BJ (cell line): ENCODE data around the gene MB. TPM values are rescaled to one million over a fixed set of nuclear protein-coding genes. Genes with fewer than 3 reads are reported as not detected.

Source experiments
- CTCF ChIA-PET: fragments of 350-600 bp; formaldehyde crosslinking; extraction: SDS; loops from one replicate; lab custom pipeline; 2021; ENCODE audit warnings: antibody characterized with exemption, inconsistent platforms; lab: Yijun Ruan, JAX
- POLR2A ChIA-PET: fragments of 300-600 bp; sonication (Branson Sonifier 250); formaldehyde crosslinking; extraction: SDS; loops from one replicate; lab custom pipeline; 2021; ENCODE audit warnings: antibody characterized with exemption; lab: Charles Lee
- DNase-seq: peaks from one replicate; pipeline ENCODE4 v3.0.0-alpha.2; 2011; ENCODE audit warnings: low read depth
- H3K27me3 ChIP-seq: 2 replicates; pipeline ENCODE4 v1.6.0; 2011; ENCODE audit warnings: low read length; ENCODE audit not compliant: control insufficient read depth, insufficient read depth
- H3K36me3 ChIP-seq: 2 replicates; pipeline ENCODE4 v1.5.1; 2011; ENCODE audit warnings: low read length; ENCODE audit not compliant: control insufficient read depth, insufficient read depth
- H3K4me3 ChIP-seq: 2 replicates; pipeline ENCODE4 v1.5.1; 2011; ENCODE audit warnings: low read depth, mild to moderate bottlenecking, control low read depth, low read length
- polyA plus RNA-seq: library from polyadenylated mRNA; depleted of rRNA; stranded (reverse); fragments of >200 nt; gene quantifications from 2 replicates; pipeline ENCODE4 v1.2.3, GENCODE V29; 2011
- TF ChIP-seq, protein P1 (sequence below): IDR thresholded peaks from 2 replicates; pipeline ENCODE4 v1.5.1; 2011; ENCODE audit warnings: low read depth, mild to moderate bottlenecking, control low read depth, inconsistent platforms, low read length, moderate library complexity; ENCODE audit not compliant: insufficient read depth

MB gene
- polyA plus RNA-seq, 1 experiment = not detected

DNA sequence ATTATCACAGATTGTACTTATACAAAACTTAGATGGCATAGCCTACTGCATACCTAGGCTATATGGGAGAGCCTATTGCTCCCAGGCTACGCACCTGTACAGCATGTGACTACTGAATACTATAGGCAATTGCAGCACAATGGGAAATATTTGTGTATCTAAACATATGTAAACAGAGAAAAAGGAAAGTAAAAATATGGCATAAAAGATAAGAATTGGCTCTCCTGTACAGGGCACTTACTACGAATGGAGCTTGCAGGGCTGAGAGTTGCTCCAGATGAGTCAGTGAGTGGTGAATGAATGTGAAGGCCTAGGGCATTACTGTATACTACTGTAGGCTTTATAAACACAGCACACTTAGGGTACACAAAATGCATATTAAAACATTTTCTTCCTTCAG, 44.3 kb upstream of the MB start:
- ChIA-PET POLR2A (no interaction called here), CTCF (no interaction called here)
- TF ChIP-seq, protein P1, sequence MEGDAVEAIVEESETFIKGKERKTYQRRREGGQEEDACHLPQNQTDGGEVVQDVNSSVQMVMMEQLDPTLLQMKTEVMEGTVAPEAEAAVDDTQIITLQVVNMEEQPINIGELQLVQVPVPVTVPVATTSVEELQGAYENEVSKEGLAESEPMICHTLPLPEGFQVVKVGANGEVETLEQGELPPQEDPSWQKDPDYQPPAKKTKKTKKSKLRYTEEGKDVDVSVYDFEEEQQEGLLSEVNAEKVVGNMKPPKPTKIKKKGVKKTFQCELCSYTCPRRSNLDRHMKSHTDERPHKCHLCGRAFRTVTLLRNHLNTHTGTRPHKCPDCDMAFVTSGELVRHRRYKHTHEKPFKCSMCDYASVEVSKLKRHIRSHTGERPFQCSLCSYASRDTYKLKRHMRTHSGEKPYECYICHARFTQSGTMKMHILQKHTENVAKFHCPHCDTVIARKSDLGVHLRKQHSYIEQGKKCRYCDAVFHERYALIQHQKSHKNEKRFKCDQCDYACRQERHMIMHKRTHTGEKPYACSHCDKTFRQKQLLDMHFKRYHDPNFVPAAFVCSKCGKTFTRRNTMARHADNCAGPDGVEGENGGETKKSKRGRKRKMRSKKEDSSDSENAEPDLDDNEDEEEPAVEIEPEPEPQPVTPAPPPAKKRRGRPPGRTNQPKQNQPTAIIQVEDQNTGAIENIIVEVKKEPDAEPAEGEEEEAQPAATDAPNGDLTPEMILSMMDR = no peak
- Histone ChIP-seq H3K27me3 (no peaks in the 10 kb centered on the region), H3K4me3 (no peak overlapping the region), H3K36me3 (peaks cover 20% of the 10 kb centered on the region)
- no peak for DNase-seq

DNA sequence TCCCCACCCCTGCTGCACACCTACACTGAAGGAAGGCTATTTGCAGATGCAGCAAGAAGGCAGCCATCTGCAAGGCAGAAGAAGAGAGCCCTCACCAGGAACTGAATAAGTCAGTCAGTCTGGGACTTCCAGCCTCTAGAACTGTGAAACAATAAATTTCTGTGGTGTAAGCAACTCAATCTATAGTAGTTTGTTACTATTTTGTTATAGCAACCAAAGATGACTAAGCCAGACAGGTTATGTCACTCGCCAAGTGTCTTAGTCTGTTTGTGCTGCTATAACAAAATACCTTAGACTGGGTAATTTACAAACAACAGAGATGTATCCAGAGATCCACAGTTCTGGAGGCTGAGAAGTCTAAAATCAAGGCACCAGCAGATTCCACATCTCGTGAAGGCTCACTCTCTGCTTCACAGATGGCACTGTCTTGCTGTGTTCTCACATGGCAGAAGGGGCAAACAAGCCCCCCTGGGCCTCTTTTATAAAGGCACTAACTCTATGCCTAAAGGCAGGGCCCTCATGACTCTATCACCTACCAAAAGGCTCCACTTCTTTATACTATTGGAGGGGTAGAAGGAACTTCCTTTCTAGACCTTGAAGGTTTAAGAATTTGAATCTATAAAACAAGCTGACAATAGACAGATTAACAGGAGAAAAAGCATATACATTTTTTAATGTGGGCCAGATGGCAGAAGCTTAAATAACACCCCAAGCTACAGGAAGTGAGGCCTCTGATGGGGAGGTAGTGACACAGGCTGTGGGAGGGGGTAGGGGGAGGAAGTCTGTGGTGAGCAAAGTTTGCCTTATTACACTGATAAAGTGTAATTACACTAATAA, 43.4 kb upstream of the MB start:
- POLR2A ChIA-PET = no interaction called here

DNA sequence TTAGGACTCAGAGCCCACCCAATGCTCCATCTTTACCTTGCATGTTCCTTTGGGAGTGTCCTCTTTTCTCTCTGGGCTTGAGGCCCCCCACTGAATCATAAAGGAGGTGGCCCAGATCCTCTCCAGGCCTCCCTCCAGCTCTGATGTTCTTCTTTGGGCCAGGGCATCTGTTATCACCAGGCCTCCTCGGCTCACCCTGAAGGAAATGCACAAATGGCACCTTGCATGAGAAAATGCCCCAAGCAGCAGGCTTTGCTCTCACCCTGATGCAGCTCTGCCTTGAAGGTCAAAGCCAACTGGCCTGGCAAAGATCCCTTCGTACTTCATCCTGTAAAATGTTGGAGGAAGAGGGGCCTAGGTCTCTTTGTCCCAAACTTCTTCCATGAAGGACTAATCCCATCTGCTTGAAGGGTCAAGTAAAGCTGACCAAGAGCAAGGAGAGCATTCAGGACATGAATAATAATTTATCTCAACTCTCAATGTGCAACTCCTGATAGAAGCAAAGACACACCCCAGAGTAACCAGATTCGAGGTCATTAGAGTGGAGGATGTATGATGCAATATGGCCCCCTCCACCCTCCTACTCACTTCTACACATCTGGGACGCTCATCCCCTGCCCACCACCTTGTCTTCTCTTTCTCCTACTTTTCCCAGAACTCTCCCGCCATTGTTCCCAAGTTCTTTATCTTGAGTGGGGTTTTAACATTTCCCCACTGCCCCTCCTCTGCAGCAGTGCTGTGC, 40.6 kb upstream of the MB start:
- no peak overlapping the region for H3K4me3 ChIP-seq
- TF ChIP-seq, protein P1 = no peak
- CTCF ChIA-PET = interaction anchor here (1.5 kb wide), 1 partner anchor 26 kb away, joined by 3 read pairs; no protein-coding TSS in a partner anchor

More for the DNA sequence above, 43.4 kb upstream of the MB start:
- peaks cover 20% of the 10 kb centered on the region for H3K36me3 ChIP-seq
- TF ChIP-seq, protein P1 = no peak
- no peaks in the 10 kb centered on the region for H3K27me3 ChIP-seq
- DNase-seq = no peak
- no peak overlapping the region for H3K4me3 ChIP-seq
- CTCF ChIA-PET = no interaction called here

DNA sequence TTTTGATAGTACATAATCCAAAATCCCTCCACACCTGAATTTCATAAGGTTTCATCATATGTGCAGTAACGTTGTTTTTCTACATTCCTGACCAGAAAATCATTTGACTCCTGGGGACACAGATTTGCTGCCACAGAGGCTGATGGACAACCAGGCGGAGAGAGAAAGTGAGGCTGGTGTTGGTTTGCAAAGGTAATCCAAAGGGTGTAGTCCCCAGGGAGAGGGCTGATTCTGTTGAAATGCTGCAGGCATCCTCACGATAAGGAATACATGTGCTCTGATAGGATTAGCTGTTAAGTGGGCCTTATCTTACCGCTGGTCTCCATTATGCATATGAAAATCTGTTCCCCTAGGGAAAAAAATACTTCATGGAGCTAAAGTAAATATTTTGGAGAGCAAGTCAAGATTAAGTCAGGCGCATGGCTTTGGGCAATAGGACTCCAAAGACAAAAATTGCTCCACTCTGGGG, 39.2 kb upstream of the MB start:
- POLR2A ChIA-PET = no interaction called here
- TF ChIP-seq, protein P1 = no peak
- no peak for DNase-seq
- Histone ChIP-seq H3K27me3 (no peaks in the 10 kb centered on the region), H3K4me3 (no peak overlapping the region), H3K36me3 (peaks cover 20% of the 10 kb centered on the region)
- CTCF ChIA-PET = interaction anchor here (1.5 kb wide), 1 partner anchor 22 kb away, joined by 3 read pairs; no protein-coding TSS in a partner anchor

More for the DNA sequence above, 40.6 kb upstream of the MB start:
- DNase-seq = no peak
- POLR2A ChIA-PET = no interaction called here
- Histone ChIP-seq H3K27me3 (no peaks in the 10 kb centered on the region), H3K36me3 (peaks cover 20% of the 10 kb centered on the region)

DNA sequence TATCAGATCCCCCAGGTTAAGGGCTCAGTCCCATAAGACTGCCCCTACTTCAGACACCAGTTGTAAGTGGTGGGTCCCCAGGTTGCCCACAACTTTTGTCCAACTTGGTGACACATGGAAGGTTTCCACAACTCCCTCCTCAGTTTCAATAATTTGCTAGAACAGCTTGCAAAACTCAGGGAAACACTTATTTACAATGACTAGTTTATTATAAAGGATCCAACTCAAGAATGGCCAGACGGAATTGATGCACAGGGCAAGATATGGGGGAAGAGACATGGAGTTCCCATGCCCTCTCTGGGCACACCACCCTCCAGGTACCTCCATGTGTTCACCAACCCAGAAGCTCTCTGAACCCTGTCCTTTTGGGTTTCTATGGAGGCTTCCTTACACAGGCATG, 36.7 kb upstream of the MB start:
- Histone ChIP-seq H3K27me3 (no peaks in the 10 kb centered on the region), H3K36me3 (peaks cover 12% of the 10 kb centered on the region), H3K4me3 (no peak overlapping the region)
- no peak for DNase-seq
- ChIA-PET POLR2A (no interaction called here), CTCF (no interaction called here)
- TF ChIP-seq, protein P1 = no peak
